ENCODE data around the gene TMEM89. TPM values are rescaled to one million over a fixed set of nuclear protein-coding genes. Genes with fewer than 3 reads are reported as not detected.

The TMEM89 gene
- total RNA-seq, 1 donor from 2014 or later = 0.70 TPM

DNA sequence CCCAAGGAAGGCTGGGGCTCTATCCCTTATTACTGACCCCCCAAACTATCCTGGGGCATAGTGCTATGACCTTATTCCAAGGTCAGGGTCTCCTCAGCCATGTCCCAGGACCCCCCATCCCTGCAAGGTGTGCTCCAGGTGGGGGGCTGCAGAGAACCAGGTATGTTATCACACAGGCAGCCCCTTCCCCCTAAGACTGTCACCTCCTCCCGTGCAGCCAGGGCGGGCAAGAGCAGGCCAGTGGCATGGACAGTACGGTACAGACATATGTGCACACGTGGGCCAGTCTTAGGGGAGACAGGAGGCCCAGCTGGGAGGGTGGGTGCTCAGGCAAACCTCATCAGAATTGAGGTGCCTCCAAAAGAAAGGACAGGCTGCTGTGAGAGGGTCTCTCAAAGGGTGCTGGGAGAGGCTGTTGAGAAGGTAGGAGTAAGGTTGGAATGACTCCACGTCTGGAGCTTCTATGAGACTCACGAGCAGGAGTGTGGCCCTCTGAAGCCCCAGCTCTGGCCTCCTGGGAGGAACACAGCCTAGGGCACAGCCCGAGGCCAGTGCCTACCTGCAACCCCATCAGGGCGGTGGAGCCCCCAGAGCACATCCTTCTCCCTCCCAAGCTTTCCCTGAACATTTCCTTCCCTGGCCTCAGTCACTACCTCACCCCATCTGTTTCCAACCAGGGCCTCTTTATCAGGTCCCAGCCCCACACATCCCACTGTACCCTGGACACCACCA is 24.7 kb downstream of the TMEM89 start:
- DNase-seq (ENCODE audit: low spot score) = no peak
- H3K9me3 Mint-ChIP-seq (ENCODE audit: low read depth) = no peaks in the 10 kb centered on the region
- peak overlapping the region; percentile 97 for H3K27ac Mint-ChIP-seq (ENCODE audit: unreplicated experiment)
- peaks cover 23% of the 10 kb centered on the region for H3K36me3 Mint-ChIP-seq (ENCODE audit: low read depth)
- peaks cover 63% of the 10 kb centered on the region for H3K4me1 Mint-ChIP-seq (ENCODE audit: low read depth)
- no peaks in the 10 kb centered on the region for H3K27me3 Mint-ChIP-seq (ENCODE audit: low read depth)
- TF ChIP-seq, protein P1, sequence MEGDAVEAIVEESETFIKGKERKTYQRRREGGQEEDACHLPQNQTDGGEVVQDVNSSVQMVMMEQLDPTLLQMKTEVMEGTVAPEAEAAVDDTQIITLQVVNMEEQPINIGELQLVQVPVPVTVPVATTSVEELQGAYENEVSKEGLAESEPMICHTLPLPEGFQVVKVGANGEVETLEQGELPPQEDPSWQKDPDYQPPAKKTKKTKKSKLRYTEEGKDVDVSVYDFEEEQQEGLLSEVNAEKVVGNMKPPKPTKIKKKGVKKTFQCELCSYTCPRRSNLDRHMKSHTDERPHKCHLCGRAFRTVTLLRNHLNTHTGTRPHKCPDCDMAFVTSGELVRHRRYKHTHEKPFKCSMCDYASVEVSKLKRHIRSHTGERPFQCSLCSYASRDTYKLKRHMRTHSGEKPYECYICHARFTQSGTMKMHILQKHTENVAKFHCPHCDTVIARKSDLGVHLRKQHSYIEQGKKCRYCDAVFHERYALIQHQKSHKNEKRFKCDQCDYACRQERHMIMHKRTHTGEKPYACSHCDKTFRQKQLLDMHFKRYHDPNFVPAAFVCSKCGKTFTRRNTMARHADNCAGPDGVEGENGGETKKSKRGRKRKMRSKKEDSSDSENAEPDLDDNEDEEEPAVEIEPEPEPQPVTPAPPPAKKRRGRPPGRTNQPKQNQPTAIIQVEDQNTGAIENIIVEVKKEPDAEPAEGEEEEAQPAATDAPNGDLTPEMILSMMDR (IDR thresholded peaks at IDR 0.05) = no peak
- no peak overlapping the region for H3K4me3 Mint-ChIP-seq (ENCODE audit: unreplicated experiment)

DNA sequence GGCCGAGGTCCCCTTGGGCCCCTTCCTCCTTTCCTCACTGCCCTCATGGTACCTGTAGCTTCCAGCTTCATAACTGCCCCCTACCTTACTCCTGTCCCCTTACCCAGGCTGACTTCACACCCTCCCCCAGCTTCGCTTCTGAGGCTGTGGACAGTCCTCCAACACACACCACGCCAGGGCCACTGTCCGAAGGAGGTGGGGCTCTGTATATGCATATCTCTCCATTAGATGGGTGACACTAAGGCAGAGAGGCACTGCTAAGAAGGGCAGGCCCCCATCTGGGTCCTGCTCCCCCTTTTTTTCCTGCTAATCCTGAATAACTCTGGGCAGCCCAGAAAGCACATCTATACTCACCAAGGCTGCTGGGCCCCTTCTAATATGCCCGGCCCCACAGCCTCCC is 25.4 kb downstream of the TMEM89 start:
- peak overlapping the region; percentile 97 for H3K27ac Mint-ChIP-seq (ENCODE audit: unreplicated experiment)
- no peak for DNase-seq (ENCODE audit: low spot score)
- TF ChIP-seq, protein P1 (IDR thresholded peaks at IDR 0.05) = no peak
- H3K4me1 Mint-ChIP-seq (ENCODE audit: low read depth) = peaks cover 63% of the 10 kb centered on the region
- H3K4me3 Mint-ChIP-seq (ENCODE audit: unreplicated experiment) = peak overlapping the region; percentile 13
- no peaks in the 10 kb centered on the region for H3K27me3 Mint-ChIP-seq (ENCODE audit: low read depth)
- no peaks in the 10 kb centered on the region for H3K9me3 Mint-ChIP-seq (ENCODE audit: low read depth)
- H3K36me3 Mint-ChIP-seq (ENCODE audit: low read depth) = peaks cover 23% of the 10 kb centered on the region

DNA sequence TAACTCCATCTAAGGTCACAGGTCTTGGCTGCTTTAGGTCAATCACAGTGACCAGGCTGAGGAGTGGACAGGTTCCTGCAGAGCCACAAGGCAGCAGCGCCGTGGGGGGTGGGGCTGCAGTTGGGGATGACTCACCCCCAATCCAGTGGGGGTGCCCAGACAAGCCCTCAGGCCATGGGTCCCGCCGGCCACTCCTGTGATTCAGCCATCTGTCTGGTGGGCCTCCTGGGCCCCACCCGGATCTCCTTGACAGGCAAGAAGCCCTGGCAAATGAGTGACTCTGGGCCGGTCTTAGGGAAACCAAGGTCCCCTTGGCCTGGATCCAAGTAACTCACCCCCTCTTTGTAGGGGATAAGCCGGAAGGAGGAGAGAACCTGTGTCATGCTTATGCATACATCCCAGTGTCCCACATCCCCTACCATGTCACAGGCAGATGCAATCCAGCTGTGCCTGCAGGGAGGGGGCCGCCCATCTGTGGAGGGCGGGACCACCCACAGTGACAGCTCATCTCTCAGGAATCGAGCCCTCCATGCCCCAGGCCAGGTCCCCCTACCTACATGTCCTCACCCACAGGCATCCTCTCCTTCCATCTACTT is 25.9 kb downstream of the TMEM89 start:
- peaks cover 20% of the 10 kb centered on the region for H3K36me3 Mint-ChIP-seq (ENCODE audit: low read depth)
- peak overlapping the region; percentile 97 for H3K27ac Mint-ChIP-seq (ENCODE audit: unreplicated experiment)
- H3K4me1 Mint-ChIP-seq (ENCODE audit: low read depth) = peaks cover 60% of the 10 kb centered on the region
- no peaks in the 10 kb centered on the region for H3K27me3 Mint-ChIP-seq (ENCODE audit: low read depth)
- H3K9me3 Mint-ChIP-seq (ENCODE audit: low read depth) = no peaks in the 10 kb centered on the region
- DNase-seq (ENCODE audit: low spot score) = no peak
- TF ChIP-seq, protein P1 (IDR thresholded peaks at IDR 0.05) = no peak
- peak overlapping the region; percentile 13 for H3K4me3 Mint-ChIP-seq (ENCODE audit: unreplicated experiment)

DNA sequence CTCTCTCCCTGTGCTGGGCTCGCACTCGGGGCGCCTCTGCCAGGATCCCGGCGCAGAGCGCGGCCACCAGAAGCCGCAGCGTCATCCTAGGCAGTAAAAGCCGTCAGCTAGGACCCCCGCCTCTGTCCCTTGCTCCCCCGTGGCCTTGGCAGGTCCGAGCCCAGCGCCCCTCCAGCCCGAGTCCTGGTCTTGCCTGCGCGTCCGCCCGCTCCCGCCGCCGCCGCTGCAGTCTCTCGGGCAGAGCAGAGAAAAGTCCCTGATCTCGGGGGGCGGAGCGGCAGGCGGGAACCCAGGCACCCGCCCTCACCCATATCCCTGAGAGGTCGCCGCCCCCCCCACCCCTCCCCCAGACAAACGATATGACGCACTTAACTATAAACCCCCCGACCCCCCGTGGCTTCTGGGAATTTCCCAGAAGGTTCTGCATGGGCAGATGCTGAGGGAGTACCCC is 26.5 kb downstream of the TMEM89 start, which contains the start of gene COL7A1:
TSS of gene COL7A1 (minus strand) at position 255 of the 451 bp plus-strand sequence. CDS start at position 85, 170 bp downstream.
- peaks cover 54% of the 10 kb centered on the region for H3K4me1 Mint-ChIP-seq (ENCODE audit: low read depth)
- H3K36me3 Mint-ChIP-seq (ENCODE audit: low read depth) = peaks cover 17% of the 10 kb centered on the region
- peak within 1 kb of the TSS; percentile 35 for H3K4me3 Mint-ChIP-seq (ENCODE audit: unreplicated experiment)
- peak within 1 kb of the TSS; percentile 97 for H3K27ac Mint-ChIP-seq (ENCODE audit: unreplicated experiment)
- no peak for DNase-seq (ENCODE audit: low spot score)
- no peaks in the 10 kb centered on the region for H3K27me3 Mint-ChIP-seq (ENCODE audit: low read depth)
- TF ChIP-seq, protein P1 (IDR thresholded peaks at IDR 0.05) = no peak
- H3K9me3 Mint-ChIP-seq (ENCODE audit: low read depth) = no peaks in the 10 kb centered on the region

DNA sequence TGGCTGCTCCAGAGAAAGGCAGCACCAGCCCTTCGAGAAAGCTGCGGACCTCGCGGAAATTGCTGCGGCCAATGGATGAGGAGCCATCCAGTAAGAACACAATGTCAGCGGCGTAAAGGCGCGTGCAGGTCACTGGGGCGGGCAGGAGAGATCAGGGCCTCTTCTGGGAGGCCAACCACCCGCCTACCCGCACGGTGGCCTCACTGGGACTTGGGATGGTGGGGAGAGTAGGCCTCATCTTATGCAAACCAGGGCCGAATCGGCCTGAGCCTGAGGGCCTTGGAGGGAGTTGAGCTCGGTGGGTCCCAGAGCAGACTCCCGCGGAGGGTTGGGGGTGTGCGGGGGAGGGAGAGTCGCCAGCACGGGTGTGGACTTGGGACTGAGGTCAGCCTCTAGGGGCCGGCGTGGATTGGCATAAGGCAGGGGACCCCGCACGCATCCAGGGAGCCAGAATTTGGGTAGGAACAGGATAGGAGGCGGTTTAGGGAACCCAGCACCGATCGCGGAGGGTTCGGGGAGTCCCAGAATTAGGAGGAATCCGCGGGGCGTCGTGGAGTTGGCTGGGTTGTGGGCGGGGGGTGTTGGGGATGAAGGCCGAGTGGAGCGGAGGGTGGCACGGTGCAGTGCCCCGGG is 27.0 kb downstream of the TMEM89 start:
- no peaks in the 10 kb centered on the region for H3K27me3 Mint-ChIP-seq (ENCODE audit: low read depth)
- TF ChIP-seq, protein P1 (IDR thresholded peaks at IDR 0.05) = no peak
- no peaks in the 10 kb centered on the region for H3K9me3 Mint-ChIP-seq (ENCODE audit: low read depth)
- H3K4me1 Mint-ChIP-seq (ENCODE audit: low read depth) = peaks cover 49% of the 10 kb centered on the region
- no peak for DNase-seq (ENCODE audit: low spot score)
- peak overlapping the region; percentile 35 for H3K4me3 Mint-ChIP-seq (ENCODE audit: unreplicated experiment)
- peak overlapping the region; percentile 17 for H3K27ac Mint-ChIP-seq (ENCODE audit: unreplicated experiment)
- peaks cover 16% of the 10 kb centered on the region for H3K36me3 Mint-ChIP-seq (ENCODE audit: low read depth)

Data from chondrocyte (in vitro differentiated cells).